ENCODE results near the gene PLOD2.

DNA sequence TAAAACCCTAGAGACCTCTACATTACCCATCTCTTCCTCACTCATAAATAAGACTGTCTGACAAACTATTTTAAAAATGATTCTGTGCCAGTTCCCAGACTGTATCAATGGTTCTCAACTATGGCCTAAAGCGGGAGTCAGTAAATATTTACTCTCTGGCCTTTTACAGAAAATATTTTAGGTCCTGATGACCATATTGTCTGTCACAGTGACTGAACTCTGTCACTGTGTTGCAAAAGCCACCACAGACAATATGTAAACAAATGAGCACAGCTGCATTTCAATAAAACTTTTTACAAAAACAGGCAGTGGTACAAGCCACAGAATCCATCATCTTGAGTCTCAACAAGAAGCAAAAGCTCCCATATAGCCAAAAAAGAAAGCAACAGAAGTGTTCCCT is 45.4 kb downstream of the PLOD2 start:
- TF ChIP-seq, protein P1, sequence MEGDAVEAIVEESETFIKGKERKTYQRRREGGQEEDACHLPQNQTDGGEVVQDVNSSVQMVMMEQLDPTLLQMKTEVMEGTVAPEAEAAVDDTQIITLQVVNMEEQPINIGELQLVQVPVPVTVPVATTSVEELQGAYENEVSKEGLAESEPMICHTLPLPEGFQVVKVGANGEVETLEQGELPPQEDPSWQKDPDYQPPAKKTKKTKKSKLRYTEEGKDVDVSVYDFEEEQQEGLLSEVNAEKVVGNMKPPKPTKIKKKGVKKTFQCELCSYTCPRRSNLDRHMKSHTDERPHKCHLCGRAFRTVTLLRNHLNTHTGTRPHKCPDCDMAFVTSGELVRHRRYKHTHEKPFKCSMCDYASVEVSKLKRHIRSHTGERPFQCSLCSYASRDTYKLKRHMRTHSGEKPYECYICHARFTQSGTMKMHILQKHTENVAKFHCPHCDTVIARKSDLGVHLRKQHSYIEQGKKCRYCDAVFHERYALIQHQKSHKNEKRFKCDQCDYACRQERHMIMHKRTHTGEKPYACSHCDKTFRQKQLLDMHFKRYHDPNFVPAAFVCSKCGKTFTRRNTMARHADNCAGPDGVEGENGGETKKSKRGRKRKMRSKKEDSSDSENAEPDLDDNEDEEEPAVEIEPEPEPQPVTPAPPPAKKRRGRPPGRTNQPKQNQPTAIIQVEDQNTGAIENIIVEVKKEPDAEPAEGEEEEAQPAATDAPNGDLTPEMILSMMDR (IDR thresholded peaks at IDR 0.05; ENCODE audit: low read length) = no peak
- TF ChIP-seq EZH2 (optimal IDR thresholded peaks at IDR 0.05; ENCODE audit: low read depth, low read length) = no peak
- TF ChIP-seq EZH2phosphoT487 (IDR thresholded peaks at IDR 0.05; ENCODE audit: low read length) = no peak
